GM21825 (cell line): ENCODE data around the gene EHMT2.
"Not testable (repeated sequence)": the region's sequence is repeated elsewhere in the genome, so short reads cannot be mapped to it uniquely, and the experiment has no call there.

Experiments
- ATAC-seq: cut with Tn5 transposase; IDR thresholded peaks from one replicate; pipeline ENCODE4 v1.9.1; 2021; ENCODE audit warnings: mild to moderate bottlenecking, moderate library complexity; ENCODE audit not compliant: unreplicated experiment

EHMT2 gene

GRCh38 chr6:31842053-31842452 is 55.4 kb downstream of the EHMT2 start:
- ATAC-seq, result no peak

- ATAC-seq, result not testable (repeated sequence)
These were observed 57.7 kb downstream of the EHMT2 start for GRCh38 chr6:31839779-31840126.

- no peak for ATAC-seq
These were observed 58.5 kb downstream of the EHMT2 start for GRCh38 chr6:31838968-31839367.

- not testable (repeated sequence) for ATAC-seq
These were observed 59.4 kb downstream of the EHMT2 start for GRCh38 chr6:31838114-31838553.

GRCh38 chr6:31837369-31838113 is 60.0 kb downstream of the EHMT2 start:
- no peak for ATAC-seq

GRCh38 chr6:31836474-31837368 is 60.8 kb downstream of the EHMT2 start:
- ATAC-seq, result no peak

- no peak for ATAC-seq
These were observed 61.4 kb downstream of the EHMT2 start for GRCh38 chr6:31836047-31836473.

GRCh38 chr6:31834367-31835250 is 62.9 kb downstream of the EHMT2 start:
- peak; percentile 40 for ATAC-seq

GRCh38 chr6:31831350-31832215 is 65.9 kb downstream of the EHMT2 start:
- ATAC-seq, result no peak

- no peak for ATAC-seq
These were observed 66.6 kb downstream of the EHMT2 start for GRCh38 chr6:31830886-31831335.
